ENCODE results near the gene TEK.

DNA sequence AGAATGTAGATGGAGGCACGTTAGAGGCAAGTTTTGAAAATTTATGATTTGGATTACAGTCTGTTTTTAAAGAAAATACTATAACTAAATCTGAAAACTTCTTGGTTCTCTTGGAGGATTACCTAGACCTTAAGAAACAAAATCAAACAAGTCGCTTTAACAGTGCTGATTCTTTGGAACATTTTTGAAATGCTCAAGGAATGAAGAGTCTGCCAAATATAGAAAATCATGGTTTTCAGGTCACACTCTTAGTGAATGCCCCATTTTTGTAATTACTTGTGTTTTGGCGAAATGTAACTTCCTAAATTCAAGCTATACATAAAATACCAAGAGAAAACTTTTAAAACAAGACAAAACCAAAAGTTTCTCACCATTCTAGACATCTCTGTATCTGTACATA lies 94.8 kb downstream of the TEK start:
- TF ChIP-seq, protein P1, sequence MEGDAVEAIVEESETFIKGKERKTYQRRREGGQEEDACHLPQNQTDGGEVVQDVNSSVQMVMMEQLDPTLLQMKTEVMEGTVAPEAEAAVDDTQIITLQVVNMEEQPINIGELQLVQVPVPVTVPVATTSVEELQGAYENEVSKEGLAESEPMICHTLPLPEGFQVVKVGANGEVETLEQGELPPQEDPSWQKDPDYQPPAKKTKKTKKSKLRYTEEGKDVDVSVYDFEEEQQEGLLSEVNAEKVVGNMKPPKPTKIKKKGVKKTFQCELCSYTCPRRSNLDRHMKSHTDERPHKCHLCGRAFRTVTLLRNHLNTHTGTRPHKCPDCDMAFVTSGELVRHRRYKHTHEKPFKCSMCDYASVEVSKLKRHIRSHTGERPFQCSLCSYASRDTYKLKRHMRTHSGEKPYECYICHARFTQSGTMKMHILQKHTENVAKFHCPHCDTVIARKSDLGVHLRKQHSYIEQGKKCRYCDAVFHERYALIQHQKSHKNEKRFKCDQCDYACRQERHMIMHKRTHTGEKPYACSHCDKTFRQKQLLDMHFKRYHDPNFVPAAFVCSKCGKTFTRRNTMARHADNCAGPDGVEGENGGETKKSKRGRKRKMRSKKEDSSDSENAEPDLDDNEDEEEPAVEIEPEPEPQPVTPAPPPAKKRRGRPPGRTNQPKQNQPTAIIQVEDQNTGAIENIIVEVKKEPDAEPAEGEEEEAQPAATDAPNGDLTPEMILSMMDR (IDR thresholded peaks at IDR 0.05; ENCODE audit: borderline replicate concordance, extremely low read depth, low read length, poor library complexity, severe bottlenecking): no peak
- TF ChIP-seq EZH2 (IDR thresholded peaks at IDR 0.05; ENCODE audit: borderline replicate concordance, low read depth, low read length, severe bottlenecking): no peak

All from DND-41 (cell line).